CD14-positive monocyte (primary cell): ENCODE results near the gene PRICKLE1. TPM values are rescaled to one million over a fixed set of nuclear protein-coding genes. Genes with fewer than 3 reads are reported as not detected.

Experiments
- DNase-seq, 3 donors: peaks; one replicate each; pipeline ENCODE4 v3.0.0-alpha.2; 2011 to 2022
- H2AFZ ChIP-seq: 2 replicates; pipeline ENCODE4 v1.6.0; 2012; ENCODE audit warnings: mild to moderate bottlenecking, low read depth, low read length, inconsistent platforms; ENCODE audit not compliant: insufficient read depth, poor library complexity, severe bottlenecking
- H3K27ac ChIP-seq, 2 donors: 1 replicate in 1 of 2; 2 replicates in 1 of 2; pipeline ENCODE4 v1.5.1; 2012 to 2013; ENCODE audit warnings: low read length in 2 of 2, control low read depth in 1 of 2, inconsistent platforms in 1 of 2, low read depth in 1 of 2, mild to moderate bottlenecking in 1 of 2
- H3K27me3 ChIP-seq, 2 donors: one replicate each; pipeline versions ENCODE4 v1.6.0 to v1.6.1; 2011 to 2013; ENCODE audit warnings: low read length in 2 of 2; ENCODE audit not compliant: control insufficient read depth in 2 of 2, insufficient read depth in 2 of 2
- H3K36me3 ChIP-seq, 2 donors: replicated peaks in 1 of 2; 1 replicate in 1 of 2; 2 replicates in 1 of 2; pipeline versions ENCODE4 v1.5.1 to v1.6.1; 2012 to 2013; ENCODE audit warnings: low read length in 2 of 2, control low read depth in 1 of 2, inconsistent platforms in 1 of 2, mild to moderate bottlenecking in 1 of 2; ENCODE audit not compliant: insufficient read depth in 2 of 2, control insufficient read depth in 1 of 2
- H3K4me1 ChIP-seq, 2 donors: 1 replicate in 1 of 2; 2 replicates in 1 of 2; pipeline versions ENCODE4 v1.5.1 to v1.6.1; 2012 to 2013; ENCODE audit warnings: low read length in 2 of 2, control low read depth in 1 of 2, inconsistent platforms in 1 of 2, mild to moderate bottlenecking in 1 of 2, moderate library complexity in 1 of 2; ENCODE audit not compliant: insufficient read depth in 2 of 2, control insufficient read depth in 1 of 2
- H3K4me2 ChIP-seq: replicated peaks from 2 replicates; pipeline ENCODE3; 2012; ENCODE audit warnings: low read length, moderate library complexity, mild to moderate bottlenecking; ENCODE audit not compliant: poor library complexity, severe bottlenecking; ENCODE audit errors: extremely low read depth
- H3K4me3 ChIP-seq, 3 experiments: fragments of 200-600 bp in 1 of 3; sonication (generic) in 1 of 3; replicated peaks in 1 of 3; 1 replicate in 2 of 3; 2 replicates in 1 of 3; pipeline ENCODE4 v1.5.1; 2011 to 2013; ENCODE audit warnings: low read length in 3 of 3, mild to moderate bottlenecking in 3 of 3, control low read depth in 2 of 3, low read depth in 2 of 3, inconsistent platforms in 1 of 3, moderate library complexity in 1 of 3
- H3K79me2 ChIP-seq: 2 replicates; pipeline ENCODE4 v1.6.0; 2012; ENCODE audit warnings: mild to moderate bottlenecking, control low read depth, inconsistent platforms, low read length, moderate library complexity; ENCODE audit not compliant: insufficient read depth
- H3K9ac ChIP-seq: 2 replicates; pipeline ENCODE4 v1.6.0; 2017; ENCODE audit warnings: low read length, mild to moderate bottlenecking; ENCODE audit not compliant: insufficient read depth, poor library complexity, severe bottlenecking
- H3K9me3 ChIP-seq, 2 donors: replicated peaks in 1 of 2; 1 replicate in 1 of 2; 2 replicates in 1 of 2; pipeline versions ENCODE4 v1.5.1 to v1.6.1; 2012 to 2013; ENCODE audit warnings: low read length in 2 of 2, control low read depth in 1 of 2; ENCODE audit not compliant: control insufficient read depth in 1 of 2, insufficient read depth in 1 of 2
- H4K20me1 ChIP-seq: 2 replicates; pipeline ENCODE4 v1.6.0; 2012; ENCODE audit warnings: mild to moderate bottlenecking, low read length, control low read depth, moderate library complexity; ENCODE audit not compliant: insufficient read depth
- H3K27ac Mint-ChIP-seq, 7 donors: one replicate each; pipeline ENCODE4 v1.8.0; 2020; ENCODE audit warnings: mild to moderate bottlenecking in 7 of 7, mixed read lengths in 7 of 7, moderate library complexity in 6 of 7, inconsistent platforms in 2 of 7
- H3K27me3 Mint-ChIP-seq, 3 donors: one replicate each; pipeline ENCODE4 v1.8.0; 2021 to 2022; ENCODE audit warnings: low read depth in 3 of 3, mild to moderate bottlenecking in 3 of 3, mixed read lengths in 3 of 3, moderate library complexity in 3 of 3, inconsistent platforms in 1 of 3
- H3K36me3 Mint-ChIP-seq, 2 donors: one replicate each; pipeline ENCODE4 v1.8.0; 2020; ENCODE audit warnings: mixed read lengths in 2 of 2, inconsistent platforms in 1 of 2, mild to moderate bottlenecking in 1 of 2
- H3K4me1 Mint-ChIP-seq: one replicate; pipeline ENCODE4 v1.8.0; 2020; ENCODE audit warnings: mild to moderate bottlenecking, mixed read lengths
- H3K4me3 Mint-ChIP-seq, 2 donors: one replicate each; pipeline ENCODE4 v1.8.0; 2020; ENCODE audit warnings: mild to moderate bottlenecking in 2 of 2, mixed read lengths in 2 of 2, moderate library complexity in 1 of 2
- H3K9me3 Mint-ChIP-seq, 7 donors: one replicate each; pipeline ENCODE4 v1.8.0; 2020 to 2022; ENCODE audit warnings: mixed read lengths in 7 of 7, mild to moderate bottlenecking in 6 of 7, moderate library complexity in 6 of 7, inconsistent platforms in 2 of 7
- CTCF ChIP-seq: fragments of 200-600 bp; IDR thresholded peaks from one replicate; pipeline ENCODE4 v1.8.0; 2022; ENCODE audit warnings: antibody characterized with exemption, mild to moderate bottlenecking
- WGBS: methylation state at CpG from one replicate; pipeline ENCODE4 v1.1.5; 2013; ENCODE audit warnings: missing lambda C conversion rate; ENCODE audit not compliant: insufficient coverage; 5-methylcytosine and 5-hydroxymethylcytosine counted together
- intact Hi-C, 2 donors: fragments of 100-400 bp; cut with micrococcal nuclease; formaldehyde crosslinking; loops; one replicate each; pipeline versions ENCODE4 v1.15.0 to v1.15.1; 2023
- polyA plus RNA-seq, 3 donors: library from polyadenylated mRNA; depleted of rRNA in 1 of 3; unstranded in 2 of 3; stranded (reverse) in 1 of 3; fragments of 300-500 nt in 2 of 3; fragments of >200 nt in 1 of 3; fragmentation: Illumina TruSeq in 2 of 3; gene quantifications; 1 replicate in 2 of 3; 2 replicates in 1 of 3; pipeline ENCODE4 v1.2.3, GENCODE V29; 2012 to 2021

PRICKLE1 gene
- polyA plus RNA-seq, 3 donors: 1.3 to 5.1 (median 2.6) TPM

DNA sequence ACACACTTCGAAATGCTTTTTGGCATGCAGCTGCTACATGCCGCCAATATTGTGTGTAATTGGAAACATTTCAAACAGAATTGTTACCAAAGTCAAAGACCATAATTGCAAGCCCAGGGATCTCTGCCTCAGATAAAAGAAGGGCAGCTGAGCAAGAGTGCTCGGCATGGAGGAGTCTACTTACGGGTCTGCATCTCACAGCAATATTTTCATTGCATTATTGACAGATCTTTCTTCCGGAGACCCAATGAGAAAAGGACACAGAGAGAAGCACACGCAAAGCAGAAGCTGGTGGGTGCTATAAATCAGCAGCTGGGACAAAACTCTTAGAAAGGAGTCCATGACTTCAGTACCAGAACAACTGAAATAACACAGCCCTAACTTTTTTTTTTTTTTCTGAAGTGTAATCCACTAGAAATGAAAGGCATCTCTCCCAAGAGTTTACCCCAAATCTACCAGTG is 4.9 kb downstream of the PRICKLE1 start:
- Mint-ChIP-seq H3K4me1 (peaks cover 23% of the 10 kb centered on the region), H3K9me3 (peaks cover 0 to 6% (median 2%) of the 10 kb centered on the region in 7 donors), H3K4me3 (no peak overlapping the region), H3K27me3 (peaks cover 19 to 51% (median 29%) of the 10 kb centered on the region in 3 donors), H3K27ac (no peak overlapping the region), H3K36me3 (peaks cover 4 to 6% of the 10 kb centered on the region in 2 donors)
- peaks cover 27 to 40% of the 10 kb centered on the region in 2 donors for H3K27me3 ChIP-seq
- no peak overlapping the region for H2AFZ ChIP-seq
- H3K9me3 ChIP-seq: no peaks in the 10 kb centered on the region
- H4K20me1 ChIP-seq: peaks cover 4% of the 10 kb centered on the region
- no peak overlapping the region for H3K4me3 ChIP-seq
- H3K79me2 ChIP-seq: no peaks in the 10 kb centered on the region
- peaks cover 14 to 28% of the 10 kb centered on the region in 2 donors for H3K4me1 ChIP-seq
- H3K36me3 ChIP-seq: no peaks in the 10 kb centered on the region
- H3K4me2 ChIP-seq: no peak overlapping the region
- WGBS: no CpG with 5 or more reads among the region's 6 CpGs
- no peak overlapping the region for H3K27ac ChIP-seq
- no peak for DNase-seq
- intact Hi-C loops: no loop called here
- no peak for TF ChIP-seq CTCF
- no peak overlapping the region for H3K9ac ChIP-seq

GRCh38 chr12:42583016-42583415 is 6.5 kb downstream of the PRICKLE1 start:
- WGBS: no CpG with 5 or more reads among the region's 2 CpGs
- Histone ChIP-seq H3K4me3 (no peak overlapping the region), H3K9me3 (no peaks in the 10 kb centered on the region), H4K20me1 (peaks cover 4% of the 10 kb centered on the region), H2AFZ (no peak overlapping the region), H3K4me2 (no peak overlapping the region), H3K9ac (no peak overlapping the region), H3K4me1 (peaks cover 5 to 18% of the 10 kb centered on the region in 2 donors), H3K79me2 (no peaks in the 10 kb centered on the region), H3K27ac (no peak overlapping the region), H3K36me3 (no peaks in the 10 kb centered on the region), H3K27me3 (peaks cover 19 to 28% of the 10 kb centered on the region in 2 donors)
- Mint-ChIP-seq H3K4me1 (peaks cover 11% of the 10 kb centered on the region), H3K36me3 (no peaks in the 10 kb centered on the region), H3K27ac (no peak overlapping the region), H3K4me3 (no peak overlapping the region), H3K27me3 (peaks cover 8 to 39% (median 17%) of the 10 kb centered on the region in 3 donors), H3K9me3 (peaks cover 0 to 2% (median 0%) of the 10 kb centered on the region in 7 donors)
- no peak for TF ChIP-seq CTCF
- no peak for DNase-seq
- intact Hi-C loops: no loop called here
